Measurements from ENCODE around the gene FOXO1.

- TF ChIP-seq EZH2 (IDR thresholded peaks at IDR 0.05; ENCODE audit: borderline replicate concordance, low read depth, low read length, severe bottlenecking) = no peak
- TF ChIP-seq, protein P1, sequence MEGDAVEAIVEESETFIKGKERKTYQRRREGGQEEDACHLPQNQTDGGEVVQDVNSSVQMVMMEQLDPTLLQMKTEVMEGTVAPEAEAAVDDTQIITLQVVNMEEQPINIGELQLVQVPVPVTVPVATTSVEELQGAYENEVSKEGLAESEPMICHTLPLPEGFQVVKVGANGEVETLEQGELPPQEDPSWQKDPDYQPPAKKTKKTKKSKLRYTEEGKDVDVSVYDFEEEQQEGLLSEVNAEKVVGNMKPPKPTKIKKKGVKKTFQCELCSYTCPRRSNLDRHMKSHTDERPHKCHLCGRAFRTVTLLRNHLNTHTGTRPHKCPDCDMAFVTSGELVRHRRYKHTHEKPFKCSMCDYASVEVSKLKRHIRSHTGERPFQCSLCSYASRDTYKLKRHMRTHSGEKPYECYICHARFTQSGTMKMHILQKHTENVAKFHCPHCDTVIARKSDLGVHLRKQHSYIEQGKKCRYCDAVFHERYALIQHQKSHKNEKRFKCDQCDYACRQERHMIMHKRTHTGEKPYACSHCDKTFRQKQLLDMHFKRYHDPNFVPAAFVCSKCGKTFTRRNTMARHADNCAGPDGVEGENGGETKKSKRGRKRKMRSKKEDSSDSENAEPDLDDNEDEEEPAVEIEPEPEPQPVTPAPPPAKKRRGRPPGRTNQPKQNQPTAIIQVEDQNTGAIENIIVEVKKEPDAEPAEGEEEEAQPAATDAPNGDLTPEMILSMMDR (IDR thresholded peaks at IDR 0.05; ENCODE audit: borderline replicate concordance, extremely low read depth, low read length, poor library complexity, severe bottlenecking) = no peak
Observed at GRCh38 chr13:40547591-40548315, 118.7 kb downstream of the FOXO1 start.

Measured in DND-41 (cell line).